ENCODE measurements around the gene KCNIP1. TPM values are rescaled to one million over a fixed set of nuclear protein-coding genes. Genes with fewer than 3 reads are reported as not detected.

Gene KCNIP1
- polyA plus RNA-seq, 1 donor (not counting 4 experiments of a cell fraction or from before 2014, with no cell fraction given) = not detected

GRCh38 chr5:170648541-170648940 is 144.7 kb downstream of the KCNIP1 start:
- Histone ChIP-seq H3K4me1 (ENCODE audit: control insufficient read depth, extremely low read depth, insufficient read depth, low read length) (no peaks in the 10 kb centered on the region), H4K20me1 (ENCODE audit: control insufficient read depth, extremely low read depth, insufficient read depth, low read length) (no peaks in the 10 kb centered on the region), H3K4me2 (ENCODE audit: control insufficient read depth, extremely low read depth, insufficient read depth, low read depth, low read length) (no peak overlapping the region), H3K27me3 (ENCODE audit: control insufficient read depth, extremely low read depth, insufficient read depth, low read length) (no peaks in the 10 kb centered on the region), H3K4me3 (ENCODE audit: control insufficient read depth in 2 of 3, extremely low read depth in 1 of 3, insufficient read depth in 2 of 3, low read depth in 1 of 3, low read length in 3 of 3) (no peak overlapping the region), H3K79me2 (ENCODE audit: control insufficient read depth, insufficient read depth, low read length) (no peaks in the 10 kb centered on the region), H3K9me3 (ENCODE audit: control insufficient read depth, low read depth, low read length) (no peaks in the 10 kb centered on the region), H3K36me3 (ENCODE audit: control insufficient read depth in 2 of 2, extremely low read depth in 1 of 2, insufficient read depth in 2 of 2, low read length in 2 of 2) (no peaks in the 10 kb centered on the region), H2AFZ (ENCODE audit: control insufficient read depth, low read length) (no peak overlapping the region), H3K9me1 (ENCODE audit: control insufficient read depth, extremely low read depth, insufficient read depth, low read length) (no peaks in the 10 kb centered on the region), H3K9ac (ENCODE audit: control insufficient read depth, extremely low read depth, insufficient read depth, low read length) (no peak overlapping the region), H3K27ac (ENCODE audit: control insufficient read depth, insufficient read depth, low read length) (no peak overlapping the region)
- no peak for DNase-seq (ENCODE audit: low read depth, low spot score)
- dilution Hi-C loops (cut with MboI; ENCODE audit: extremely low pct_ligation_motif_present, low sequenced_read_pairs) = no loop called here
- no peak for FAIRE-seq
- TF ChIP-seq EZH2 (IDR thresholded peaks at IDR 0.05; ENCODE audit: low read length) (no peak), CTCF (optimal IDR thresholded peaks at IDR 0.05 in 1 of 3, IDR thresholded peaks at IDR 0.05 in 1 of 3, conservative IDR thresholded peaks at IDR 0.05 in 1 of 3; ENCODE audit: extremely low read depth in 1 of 3, insufficient read depth in 2 of 3, low read length in 3 of 3) (no peak)

DNA sequence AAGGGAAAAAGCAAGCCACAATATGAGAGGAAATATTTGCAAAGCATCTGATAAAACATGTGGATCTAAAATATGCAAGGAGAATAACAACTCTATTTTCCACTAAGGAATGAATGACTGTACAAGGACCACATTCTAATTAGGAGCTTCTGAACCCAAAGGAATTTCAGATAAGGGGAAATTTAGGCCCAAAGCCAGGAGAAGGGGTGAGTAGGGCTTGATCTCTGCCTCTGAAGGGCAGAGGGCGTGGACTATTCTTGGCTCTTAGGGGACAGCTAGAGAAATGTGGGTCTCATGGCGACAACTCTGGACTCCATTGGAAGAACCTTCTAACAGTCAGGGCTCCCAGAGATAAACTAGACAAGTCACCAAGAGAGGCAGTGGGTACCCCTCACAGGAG is 147.0 kb downstream of the KCNIP1 start:
- Histone ChIP-seq H3K4me3 (ENCODE audit: control insufficient read depth in 2 of 3, extremely low read depth in 1 of 3, insufficient read depth in 2 of 3, low read depth in 1 of 3, low read length in 3 of 3) (no peak overlapping the region), H3K9me3 (ENCODE audit: control insufficient read depth, low read depth, low read length) (no peaks in the 10 kb centered on the region), H3K27ac (ENCODE audit: control insufficient read depth, insufficient read depth, low read length) (no peak overlapping the region), H3K4me1 (ENCODE audit: control insufficient read depth, extremely low read depth, insufficient read depth, low read length) (no peaks in the 10 kb centered on the region), H3K36me3 (ENCODE audit: control insufficient read depth in 2 of 2, extremely low read depth in 1 of 2, insufficient read depth in 2 of 2, low read length in 2 of 2) (no peaks in the 10 kb centered on the region), H2AFZ (ENCODE audit: control insufficient read depth, low read length) (no peak overlapping the region), H4K20me1 (ENCODE audit: control insufficient read depth, extremely low read depth, insufficient read depth, low read length) (no peaks in the 10 kb centered on the region), H3K4me2 (ENCODE audit: control insufficient read depth, extremely low read depth, insufficient read depth, low read depth, low read length) (no peak overlapping the region), H3K79me2 (ENCODE audit: control insufficient read depth, insufficient read depth, low read length) (no peaks in the 10 kb centered on the region), H3K9ac (ENCODE audit: control insufficient read depth, extremely low read depth, insufficient read depth, low read length) (no peak overlapping the region), H3K27me3 (ENCODE audit: control insufficient read depth, extremely low read depth, insufficient read depth, low read length) (no peaks in the 10 kb centered on the region), H3K9me1 (ENCODE audit: control insufficient read depth, extremely low read depth, insufficient read depth, low read length) (no peaks in the 10 kb centered on the region)
- FAIRE-seq = no peak
- dilution Hi-C loops (cut with MboI; ENCODE audit: extremely low pct_ligation_motif_present, low sequenced_read_pairs) = no loop called here
- DNase-seq (ENCODE audit: low read depth, low spot score) = no peak
- TF ChIP-seq EZH2 (IDR thresholded peaks at IDR 0.05; ENCODE audit: low read length) = no peak
- no peak for TF ChIP-seq CTCF (optimal IDR thresholded peaks at IDR 0.05 in 1 of 3, IDR thresholded peaks at IDR 0.05 in 1 of 3, conservative IDR thresholded peaks at IDR 0.05 in 1 of 3; ENCODE audit: extremely low read depth in 1 of 3, insufficient read depth in 2 of 3, low read length in 3 of 3)

Measured in keratinocyte (primary cell).